HCT116 (cell line): Measurements from ENCODE around the gene MORN1. TPM values are rescaled to one million over a fixed set of nuclear protein-coding genes. Genes with fewer than 3 reads are reported as not detected.
"Not testable (repeated sequence)": the region's sequence is repeated elsewhere in the genome, so short reads cannot be mapped to it uniquely, and the experiment has no call there.

Source experiments
- ATAC-seq: fragments of 200-7000 bp; cut with Tn5 transposase; 2 replicates; pipeline ENCODE4 v1.9.1; 2020; ENCODE audit warnings: mild to moderate bottlenecking, moderate library complexity
- BruUV-seq: library from RNA; stranded (reverse); fragments of 400-500 nt; replicated peaks from 2 replicates; lab custom pipeline; 2021; lab: Mats Ljungman, UMichigan
- CTCF ChIA-PET: fragments of 300-600 bp; sonication (Branson Sonifier 250); formaldehyde crosslinking; loops from one replicate; lab custom pipeline; 2021; ENCODE audit warnings: antibody characterized with exemption; lab: Charles Lee
- POLR2A ChIA-PET: fragments of 300-600, 350-600 bp; sonication (Branson Sonifier 250); formaldehyde crosslinking; loops from one replicate; lab custom pipeline; 2021; ENCODE audit warnings: antibody characterized with exemption; lab: Charles Lee
- RAD21 ChIA-PET, 2 experiments: fragments of 300-600 bp; sonication (Branson Sonifier 250); formaldehyde crosslinking; loops; one replicate each; lab custom pipeline; 2023; ENCODE audit warnings: low total read pairs in 2 of 2; ENCODE audit not compliant: uncharacterized antibody in 2 of 2, unreplicated experiment in 2 of 2, low non-redundant PET in 1 of 2; lab: Charles Lee
- DNase-seq: peaks from one replicate; pipeline ENCODE4 v3.0.0-alpha.2; 2010; ENCODE audit warnings: low read depth, low spot score
- H2AFZ ChIP-seq: fragments of 200-600 bp; shearing (Covaris generic), sonication (generic); 2 replicates; pipeline ENCODE4 v1.6.1; 2017; ENCODE audit warnings: low read depth, mixed run types, mixed read lengths, antibody characterized with exemption, low read length; ENCODE audit not compliant: poor library complexity, severe bottlenecking
- H3K27ac ChIP-seq: 2 replicates; pipeline ENCODE4 v1.5.1; 2012; ENCODE audit warnings: low read depth, low read length
- H3K27me3 ChIP-seq: fragments of 200-600 bp; sonication (generic); 2 replicates; pipeline ENCODE4 v1.6.1; 2016; ENCODE audit warnings: mixed run types, low read length, mixed read lengths; ENCODE audit not compliant: insufficient read depth
- H3K36me3 ChIP-seq, 2 experiments: fragments of 200-500 bp in 1 of 2; fragments of 200-600 bp in 1 of 2; sonication (Bioruptor generic) in 1 of 2; sonication (generic) in 1 of 2; 2 replicates each; pipeline versions ENCODE4 v1.5.1 to v1.6.1; 2014 to 2016; ENCODE audit warnings: low read length in 2 of 2, inconsistent platforms in 1 of 2, mixed read lengths in 1 of 2, mixed run types in 1 of 2; ENCODE audit not compliant: insufficient read depth in 2 of 2, control insufficient read depth in 1 of 2
- H3K4me1 ChIP-seq, 2 experiments: fragments of 200-600 bp in 1 of 2; sonication (generic) in 1 of 2; 2 replicates each; pipeline versions ENCODE4 v1.5.1 to v1.6.1; 2012 to 2017; ENCODE audit warnings: low read length in 2 of 2, inconsistent platforms in 1 of 2, mild to moderate bottlenecking in 1 of 2, mixed read lengths in 1 of 2, mixed run types in 1 of 2, moderate library complexity in 1 of 2; ENCODE audit not compliant: insufficient read depth in 2 of 2, control insufficient read depth in 1 of 2
- H3K4me2 ChIP-seq: fragments of 200-600 bp; sonication (generic); 2 replicates; pipeline ENCODE4 v1.6.1; 2017; ENCODE audit warnings: mixed run types, low read length, mixed read lengths
- H3K4me3 ChIP-seq, 2 experiments: fragments of 200-600 bp in 1 of 2; sonication (generic) in 1 of 2; replicated peaks in 1 of 2; 2 replicates each; pipeline ENCODE4 v1.5.1; 2011 to 2016; ENCODE audit warnings: low read length in 2 of 2, control low read depth in 1 of 2, low read depth in 1 of 2, mild to moderate bottlenecking in 1 of 2, mixed read lengths in 1 of 2, mixed run types in 1 of 2
- H3K79me2 ChIP-seq: fragments of 200-600 bp; sonication (generic); 2 replicates; pipeline ENCODE4 v1.6.1; 2017; ENCODE audit warnings: mild to moderate bottlenecking, mixed run types, low read length, moderate library complexity, mixed read lengths; ENCODE audit not compliant: insufficient read depth
- H3K9ac ChIP-seq: fragments of 200-600 bp; sonication (generic); 2 replicates; pipeline ENCODE4 v1.6.1; 2016; ENCODE audit warnings: low read length, mixed read lengths
- H3K9me2 ChIP-seq: fragments of 200-600 bp; sonication (generic), shearing (Covaris generic); 2 replicates; pipeline ENCODE4 v1.6.1; 2017; ENCODE audit warnings: mixed run types, mild to moderate bottlenecking, moderate library complexity; ENCODE audit not compliant: insufficient read depth
- H3K9me3 ChIP-seq, 2 experiments: fragments of 200-500 bp in 1 of 2; fragments of 200-600 bp in 1 of 2; sonication (Bioruptor generic) in 1 of 2; sonication (generic) in 1 of 2; 2 replicates each; pipeline ENCODE4 v1.6.1; 2014 to 2017; ENCODE audit warnings: low read length in 2 of 2, mixed read lengths in 2 of 2, inconsistent platforms in 1 of 2, low read depth in 1 of 2, mild to moderate bottlenecking in 1 of 2, mixed run types in 1 of 2, moderate library complexity in 1 of 2; ENCODE audit not compliant: control insufficient read depth in 1 of 2, insufficient read depth in 1 of 2
- H4K20me1 ChIP-seq: fragments of 200-600 bp; sonication (generic), shearing (Covaris generic); 2 replicates; pipeline ENCODE4 v1.6.1; 2017; ENCODE audit warnings: mixed run types, mild to moderate bottlenecking, moderate library complexity; ENCODE audit not compliant: insufficient read depth
- CBX3 ChIP-seq: IDR thresholded peaks from 2 replicates; pipeline ENCODE4 v1.6.1; 2012; ENCODE audit warnings: low read depth
- CTCF ChIP-seq, 3 experiments: fragments of 200-600 bp in 1 of 3; sonication (generic) in 1 of 3; IDR thresholded peaks in 2 of 3; conservative IDR thresholded peaks in 1 of 3; 2 replicates each; pipeline ENCODE4 v1.5.1; 2012 to 2017; ENCODE audit warnings: low read depth in 2 of 3, low read length in 2 of 3, antibody characterized with exemption in 1 of 3, borderline replicate concordance in 1 of 3, control low read depth in 1 of 3, mild to moderate bottlenecking in 1 of 3, mixed read lengths in 1 of 3, mixed run types in 1 of 3, moderate library complexity in 1 of 3; ENCODE audit not compliant: insufficient read depth in 1 of 3
- EGR1 ChIP-seq: IDR thresholded peaks from 2 replicates; pipeline ENCODE4 v1.6.1; 2012; ENCODE audit warnings: low read depth
- EZH2 ChIP-seq: fragments of 200-600 bp; sonication (generic); IDR thresholded peaks from 2 replicates; pipeline ENCODE4 v1.6.1; 2017; ENCODE audit warnings: antibody characterized with exemption, mixed run types
- EZH2phosphoT487 ChIP-seq: fragments of 200-600 bp; IDR thresholded peaks from 2 replicates; pipeline ENCODE4 v1.6.1; 2018; ENCODE audit warnings: antibody characterized with exemption, borderline replicate concordance
- FOSL1 ChIP-seq: IDR thresholded peaks from 2 replicates; pipeline ENCODE4 v1.6.1; 2012; ENCODE audit warnings: low read depth
- JUND ChIP-seq: IDR thresholded peaks from 2 replicates; pipeline ENCODE4 v1.6.1; 2012
- POLR2A ChIP-seq: IDR thresholded peaks from 2 replicates; pipeline ENCODE4 v1.7.0; 2011; ENCODE audit warnings: borderline replicate concordance; ENCODE audit not compliant: insufficient read depth, insufficient read length; ENCODE audit errors: extremely low read depth
- POLR2AphosphoS5 ChIP-seq: IDR thresholded peaks from 2 replicates; pipeline ENCODE4 v1.6.1; 2011; ENCODE audit warnings: mild to moderate bottlenecking, low read depth, low read length, moderate library complexity
- RAD21 ChIP-seq: IDR thresholded peaks from 2 replicates; pipeline ENCODE4 v1.6.1; 2012; ENCODE audit warnings: low read depth, mild to moderate bottlenecking
- SIN3A ChIP-seq: IDR thresholded peaks from 2 replicates; pipeline ENCODE4 v1.6.1; 2012; ENCODE audit warnings: low read depth
- SP1 ChIP-seq: IDR thresholded peaks from 2 replicates; pipeline ENCODE4 v1.6.1; 2012; ENCODE audit warnings: low read depth
- ZNF274 ChIP-seq: fragments of 200-500 bp; sonication (Bioruptor generic); IDR thresholded peaks from 2 replicates; pipeline ENCODE4 v1.6.1; 2014; ENCODE audit warnings: mild to moderate bottlenecking, low read depth, low read length, inconsistent platforms
- intact Hi-C: fragments of 100-400 bp; cut with micrococcal nuclease; formaldehyde crosslinking; loops from 2 replicates; pipeline ENCODE4 v1.10.0; 2022
- total RNA-seq: library from RNA; stranded (reverse); gene quantifications from one replicate; pipeline ENCODE4 v1.2.1, GENCODE V29; 2021; ENCODE audit not compliant: unreplicated experiment

Gene MORN1
- total RNA-seq, 1 experiment from 2014 or later: 21.4 TPM

GRCh38 chr1:2327841-2328240 is 63.5 kb downstream of the MORN1 start:
- intact Hi-C loops: no loop called here
- Histone ChIP-seq H3K4me2 (no peak overlapping the region), H3K9ac (no peak overlapping the region), H3K9me2 (no peaks in the 10 kb centered on the region), H4K20me1 (no peaks in the 10 kb centered on the region), H3K27me3 (peaks cover 3% of the 10 kb centered on the region; the same call in 1 of the 2 replicates), H3K4me1 (no peaks in the 10 kb centered on the region), H3K4me3 (no peak overlapping the region), H3K9me3 (peaks cover 4 to 11% of the 10 kb centered on the region in 2 experiments; a peak in 2 of 4 replicates), H3K36me3 (no peaks in the 10 kb centered on the region), H3K27ac (no peak overlapping the region), H2AFZ (no peak overlapping the region), H3K79me2 (no peaks in the 10 kb centered on the region)
- ChIA-PET RAD21 (no interaction called here), POLR2A (no interaction called here), CTCF (no interaction called here)
- no TSS peak for BruUV-seq
- DNase-seq (no peak), ATAC-seq (no peak)
- TF ChIP-seq POLR2AphosphoS5: no peak
- TF ChIP-seq POLR2A: no peak
- TF ChIP-seq SIN3A: no peak
- TF ChIP-seq SP1: no peak
- TF ChIP-seq RAD21: no peak
- TF ChIP-seq EZH2phosphoT487: no peak
- no peak for TF ChIP-seq EGR1
- no peak for TF ChIP-seq CBX3
- no peak for TF ChIP-seq CTCF (IDR thresholded peaks at IDR 0.05 in 2 of 3, conservative IDR thresholded peaks at IDR 0.05 in 1 of 3; ENCODE audit: borderline replicate concordance in 1 of 3, insufficient read depth in 1 of 3, low read depth in 2 of 3, low read length in 2 of 3)
- TF ChIP-seq FOSL1: no peak
- TF ChIP-seq ZNF274: no peak
- no peak for TF ChIP-seq JUND
- TF ChIP-seq EZH2: no peak

- RAD21 ChIA-PET, H2AFZ ChIP-seq: not testable (repeated sequence)
These were observed 64.2 kb downstream of the MORN1 start for GRCh38 chr1:2327162-2327561.

More at GRCh38 chr1:2327162-2327561, 64.2 kb downstream of the MORN1 start:
- CTCF ChIA-PET, ATAC-seq, H3K36me3 ChIP-seq, H3K9me3 ChIP-seq, H3K79me2 ChIP-seq, DNase-seq, H3K27me3 ChIP-seq, H3K4me1 ChIP-seq, H3K27ac ChIP-seq, H3K4me2 ChIP-seq, BruUV-seq, POLR2A ChIA-PET, H3K9ac ChIP-seq, H3K4me3 ChIP-seq, intact Hi-C loops, H3K9me2 ChIP-seq, H4K20me1 ChIP-seq: not testable (repeated sequence)
